H1 (cell line): Measurements from ENCODE around the gene GALNTL6. TPM values are rescaled to one million over a fixed set of nuclear protein-coding genes. Genes with fewer than 3 reads are reported as not detected.

ENCODE experiments used
- CTCF ChIA-PET: fragments of 300-600 bp; sonication (Branson Sonifier 250); formaldehyde crosslinking; loops from one replicate; lab custom pipeline; 2021; ENCODE audit not compliant: partially characterized antibody; lab: Charles Lee
- POLR2A ChIA-PET: fragments of 300-600 bp; sonication (Branson Sonifier 250); formaldehyde crosslinking; loops from one replicate; lab custom pipeline; 2021; ENCODE audit warnings: inconsistent platforms; ENCODE audit not compliant: partially characterized antibody; lab: Charles Lee
- DNase-seq, 2 experiments: peaks; one replicate each; pipeline versions ENCODE4 v3.0.0 to v3.0.0-alpha.2; 2010 to 2022; ENCODE audit warnings: low spot score in 2 of 2, low read depth in 1 of 2, mixed read lengths in 1 of 2
- FAIRE-seq: peaks from 2 replicates; lab custom pipeline; 2011; peaks lifted over from hg19 to GRCh38; lab: Jason Lieb, UNC
- H2AFZ ChIP-seq: 2 replicates; pipeline ENCODE4 v1.8.1; 2012; ENCODE audit warnings: low read length, inconsistent platforms
- H2AK5ac ChIP-seq: 2 replicates; pipeline ENCODE4 v1.6.1; 2013; ENCODE audit warnings: low read depth, low read length
- H2BK120ac ChIP-seq: replicated peaks from 2 replicates; pipeline ENCODE3; 2013; ENCODE audit warnings: low read depth, low read length, inconsistent platforms
- H2BK12ac ChIP-seq: 2 replicates; pipeline ENCODE4 v1.6.1; 2013; ENCODE audit warnings: low read depth, low read length
- H2BK15ac ChIP-seq: 2 replicates; pipeline ENCODE4 v1.6.1; 2013; ENCODE audit warnings: low read length
- H2BK20ac ChIP-seq: 2 replicates; pipeline ENCODE4 v1.6.1; 2013; ENCODE audit warnings: low read length
- H2BK5ac ChIP-seq: 2 replicates; pipeline ENCODE4 v1.6.1; 2013; ENCODE audit warnings: low read depth, low read length
- H3K14ac ChIP-seq: 2 replicates; pipeline ENCODE4 v1.6.1; 2013; ENCODE audit warnings: inconsistent platforms; ENCODE audit not compliant: insufficient read length
- H3K18ac ChIP-seq: 2 replicates; pipeline ENCODE4 v1.6.1; 2013; ENCODE audit warnings: low read length; ENCODE audit errors: extremely low read depth
- H3K23ac ChIP-seq: 2 replicates; pipeline ENCODE4 v1.6.1; 2013; ENCODE audit warnings: inconsistent platforms; ENCODE audit not compliant: insufficient read length
- H3K23me2 ChIP-seq: 2 replicates; pipeline ENCODE4 v1.6.1; 2013; ENCODE audit warnings: low read depth, low read length
- H3K27ac ChIP-seq: 2 replicates; pipeline ENCODE4 v1.6.1; 2011; ENCODE audit warnings: low read depth, low read length, inconsistent platforms
- H3K27me3 ChIP-seq, 4 experiments: replicated peaks in 1 of 4; 1 replicate in 1 of 4; 2 replicates in 3 of 4; pipeline versions ENCODE4 v1.6.1 to v1.8.1; 2011 to 2013; ENCODE audit warnings: low read length in 3 of 4, mild to moderate bottlenecking in 3 of 4, inconsistent platforms in 2 of 4, mixed read lengths in 2 of 4, moderate library complexity in 1 of 4; ENCODE audit not compliant: control insufficient read depth in 3 of 4, insufficient read depth in 3 of 4; ENCODE audit errors: extremely low read depth in 1 of 4
- H3K36me3 ChIP-seq, 4 experiments: 2 replicates each; pipeline versions ENCODE4 v1.6.1 to v1.8.1; 2011 to 2013; ENCODE audit warnings: mild to moderate bottlenecking in 4 of 4, low read length in 3 of 4, moderate library complexity in 2 of 4, control low read depth in 1 of 4, inconsistent platforms in 1 of 4; ENCODE audit not compliant: insufficient read depth in 4 of 4, control insufficient read depth in 2 of 4
- H3K4ac ChIP-seq: replicated peaks from 2 replicates; pipeline ENCODE3; 2013; ENCODE audit warnings: low read length, low read depth, mixed read lengths, inconsistent platforms; ENCODE audit not compliant: insufficient read length
- H3K4me1 ChIP-seq, 4 experiments: replicated peaks in 1 of 4; 1 replicate in 1 of 4; 2 replicates in 3 of 4; pipeline versions ENCODE4 v1.6.1 to v1.8.1; 2011 to 2013; ENCODE audit warnings: low read length in 3 of 4, inconsistent platforms in 2 of 4, mixed read lengths in 1 of 4; ENCODE audit not compliant: insufficient read depth in 4 of 4, control insufficient read depth in 3 of 4
- H3K4me2 ChIP-seq, 2 experiments: 2 replicates each; pipeline versions ENCODE4 v1.6.1 to v1.8.1; 2011 to 2013; ENCODE audit warnings: low read depth in 2 of 2, low read length in 2 of 2, control low read depth in 1 of 2, inconsistent platforms in 1 of 2, mild to moderate bottlenecking in 1 of 2; ENCODE audit not compliant: insufficient read depth in 1 of 2
- H3K4me3 ChIP-seq, 4 experiments: fragments of 200-600, 300-600 bp in 1 of 4; sonication (generic), shearing (Covaris generic), sonication (Bioruptor Twin) in 1 of 4; 2 replicates each; pipeline versions ENCODE4 v1.5.1 to v1.8.1; 2011 to 2016; ENCODE audit warnings: low read length in 4 of 4, low read depth in 3 of 4, control low read depth in 2 of 4, inconsistent platforms in 2 of 4, mild to moderate bottlenecking in 2 of 4, mixed read lengths in 1 of 4, moderate library complexity in 1 of 4; ENCODE audit not compliant: insufficient read depth in 2 of 4; ENCODE audit errors: extremely low read depth in 1 of 4
- H3K56ac ChIP-seq: replicated peaks from 2 replicates; pipeline ENCODE3; 2013; ENCODE audit warnings: low read depth, mild to moderate bottlenecking, mixed read lengths, low read length, inconsistent platforms; ENCODE audit not compliant: insufficient read length
- H3K79me1 ChIP-seq: 2 replicates; pipeline ENCODE4 v1.6.1; 2013; ENCODE audit warnings: low read depth, low read length, control low read depth
- H3K79me2 ChIP-seq, 2 experiments: 2 replicates each; pipeline versions ENCODE4 v1.6.1 to v1.8.1; 2012 to 2013; ENCODE audit warnings: low read length in 2 of 2, mild to moderate bottlenecking in 2 of 2, inconsistent platforms in 1 of 2; ENCODE audit not compliant: insufficient read depth in 2 of 2, control insufficient read depth in 1 of 2
- H3K9ac ChIP-seq, 4 experiments: replicated peaks in 1 of 4; 1 replicate in 1 of 4; 2 replicates in 3 of 4; pipeline versions ENCODE4 v1.6.1 to v1.8.1; 2011 to 2013; ENCODE audit warnings: low read depth in 3 of 4, low read length in 3 of 4, control low read depth in 2 of 4, mild to moderate bottlenecking in 2 of 4, moderate library complexity in 2 of 4, inconsistent platforms in 1 of 4; ENCODE audit errors: extremely low read depth in 1 of 4
- H3K9me3 ChIP-seq, 2 experiments: 2 replicates each; pipeline versions ENCODE4 v1.6.1 to v1.8.1; 2012 to 2013; ENCODE audit warnings: mild to moderate bottlenecking in 2 of 2, moderate library complexity in 2 of 2, control low read depth in 1 of 2, inconsistent platforms in 1 of 2, low read depth in 1 of 2, low read length in 1 of 2, mixed read lengths in 1 of 2; ENCODE audit not compliant: insufficient read depth in 2 of 2
- H4K20me1 ChIP-seq, 2 experiments: replicated peaks in 1 of 2; 2 replicates each; pipeline versions ENCODE3 to v1.8.1; 2011 to 2013; ENCODE audit warnings: inconsistent platforms in 2 of 2, low read length in 2 of 2, mild to moderate bottlenecking in 1 of 2; ENCODE audit not compliant: insufficient read depth in 2 of 2, control insufficient read depth in 1 of 2
- H4K5ac ChIP-seq: 2 replicates; pipeline ENCODE4 v1.6.1; 2013; ENCODE audit warnings: low read length, low read depth, mixed read lengths, inconsistent platforms; ENCODE audit not compliant: insufficient read length
- H4K8ac ChIP-seq: 2 replicates; pipeline ENCODE4 v1.8.0; 2013; ENCODE audit warnings: mild to moderate bottlenecking, moderate library complexity, low read length, inconsistent platforms; ENCODE audit not compliant: insufficient read depth; ENCODE audit errors: extremely low read depth
- H4K91ac ChIP-seq: replicated peaks from 2 replicates; pipeline ENCODE3; 2013; ENCODE audit warnings: low read length, mixed read lengths, inconsistent platforms; ENCODE audit not compliant: insufficient read length
- CBX5 ChIP-seq: fragments of 300-800, 300-1000 bp; sonication (generic); IDR thresholded peaks from 2 replicates; pipeline ENCODE4 v1.7.1; 2016; ENCODE audit warnings: antibody characterized with exemption, low read length, low read depth
- CBX8 ChIP-seq: fragments of 300-800, 300-1000 bp; sonication (generic); IDR thresholded peaks from 2 replicates; pipeline ENCODE4 v1.7.1; 2016; ENCODE audit warnings: low read depth, low read length, borderline replicate concordance
- FOSL1 ChIP-seq: IDR thresholded peaks from 2 replicates; pipeline ENCODE4 v1.6.1; 2011; ENCODE audit warnings: mild to moderate bottlenecking, low read depth, low read length, moderate library complexity; ENCODE audit not compliant: insufficient read depth
- HDAC2 ChIP-seq, 2 experiments: fragments of 300-600 bp in 1 of 2; sonication (generic) in 1 of 2; IDR thresholded peaks; 2 replicates each; pipeline ENCODE4 v1.6.1; 2011 to 2012; ENCODE audit warnings: low read depth in 2 of 2, low read length in 2 of 2, mild to moderate bottlenecking in 2 of 2, moderate library complexity in 2 of 2, borderline replicate concordance in 1 of 2, inconsistent platforms in 1 of 2
- KDM1A ChIP-seq: fragments of 200-600, 300-600 bp; sonication (generic); IDR thresholded peaks from 2 replicates; pipeline ENCODE4 v1.7.1; 2016; ENCODE audit warnings: mild to moderate bottlenecking, low read length, borderline replicate concordance
- MAFK ChIP-seq: IDR thresholded peaks from 2 replicates; pipeline ENCODE4 v1.6.1; 2012; ENCODE audit warnings: low read depth, mild to moderate bottlenecking, improper control_type of control experiment, low read length
- RBBP5 ChIP-seq: IDR thresholded peaks from 2 replicates; pipeline ENCODE4 v1.7.1; 2012; ENCODE audit warnings: low read depth, mild to moderate bottlenecking, inconsistent platforms, low read length, moderate library complexity, borderline replicate concordance
- RFX5 ChIP-seq: IDR thresholded peaks from 2 replicates; pipeline ENCODE4 v1.6.1; 2011; ENCODE audit warnings: low read depth, low read length, improper control_type of control experiment, borderline replicate concordance
- SP4 ChIP-seq: IDR thresholded peaks from 2 replicates; pipeline ENCODE4 v1.6.1; 2012; ENCODE audit warnings: low read length, inconsistent platforms
- TBP ChIP-seq: IDR thresholded peaks from 2 replicates; pipeline ENCODE4 v1.6.1; 2011; ENCODE audit warnings: low read depth, low read length, improper control_type of control experiment
- TCF12 ChIP-seq: IDR thresholded peaks from 2 replicates; pipeline ENCODE4 v1.6.1; 2011; ENCODE audit warnings: low read depth, mild to moderate bottlenecking, low read length
- TEAD4 ChIP-seq: IDR thresholded peaks from 2 replicates; pipeline ENCODE4 v1.6.1; 2012; ENCODE audit warnings: low read depth, low read length, inconsistent platforms, mixed read lengths
- YY1 ChIP-seq: IDR thresholded peaks from 2 replicates; pipeline ENCODE4 v1.6.1; 2011; ENCODE audit warnings: low read depth, mild to moderate bottlenecking, low read length
- WGBS, 2 experiments: shearing (Covaris generic) in 1 of 2; methylation state at CpG; one replicate each; pipeline versions ENCODE4 v1.1.6 to v1.1.7; 2013 to 2015; ENCODE audit warnings: low lambda C conversion rate in 2 of 2, mixed read lengths in 2 of 2, inconsistent platforms in 1 of 2, low coverage in 1 of 2, missing lambda C conversion rate in 1 of 2; ENCODE audit not compliant: insufficient replicate concordance in 2 of 2, insufficient coverage in 1 of 2, insufficient read length in 1 of 2; ENCODE audit errors: extremely low coverage in 1 of 2, missing lambda C conversion rate in 1 of 2; 5-methylcytosine and 5-hydroxymethylcytosine counted together
- polyA plus RNA-seq, 7 experiments: library from polyadenylated mRNA; depleted of rRNA in 3 of 7; stranded (reverse) in 5 of 7; unstranded in 2 of 7; fragments of >200 nt in 5 of 7; fragments of 200-250 nt in 2 of 7; gene quantifications; 1 replicate in 5 of 7; 2 replicates in 1 of 7; 4 replicates in 1 of 7; pipeline versions ENCODE4 v1.2.1 to v1.2.3, GENCODE V29; 2011 to 2013; ENCODE audit warnings: missing spikeins in 2 of 7, mixed read lengths in 2 of 7
- total RNA-seq: library from RNA; stranded (reverse); fragmentation: NEBNext Ultra II Directional; extraction: Animal tissue kit (Norgen Biotek cat#: 25700); gene quantifications from 2 replicates; pipeline ENCODE4 v1.2.1, GENCODE V29; 2021

GALNTL6 gene
- total and polyA plus RNA-seq, 2 of the 8 experiments (the other 6 are each of a cell fraction or from before 2014, with no cell fraction given) = 0.03 to 0.32 TPM

DNA sequence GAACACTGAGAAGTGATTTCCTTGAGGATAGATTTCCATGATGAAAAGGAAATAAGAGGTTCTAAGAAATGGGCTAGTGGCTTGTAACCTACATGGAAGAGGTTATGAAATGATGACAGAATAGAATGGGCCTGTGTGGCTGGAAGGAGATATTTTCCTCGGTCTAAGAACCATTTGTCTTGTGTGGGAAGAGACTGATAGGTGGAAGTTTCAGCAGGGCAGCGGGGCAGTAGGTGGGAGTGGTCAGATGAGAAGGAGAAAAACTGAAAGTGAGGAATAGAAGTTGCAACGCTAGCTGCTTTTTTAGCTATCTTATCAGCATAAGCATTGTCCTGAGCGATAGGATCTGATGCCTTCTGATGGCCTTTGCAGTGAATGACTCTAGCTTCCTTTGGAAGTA lies 1144.0 kb downstream of the GALNTL6 start:
- CTCF ChIA-PET = interaction anchor here (1.2 kb wide), 1 partner anchor 57 kb away, joined by 3 read pairs; no protein-coding TSS in a partner anchor
- FAIRE-seq = no peak

More for the DNA sequence above, 1144.0 kb downstream of the GALNTL6 start:
- Histone ChIP-seq H4K8ac (no peak overlapping the region), H3K14ac (no peak overlapping the region), H3K4ac (no peak overlapping the region), H3K36me3 (no peaks in the 10 kb centered on the region), H2BK120ac (no peak overlapping the region), H2BK15ac (no peak overlapping the region), H2AK5ac (no peak overlapping the region), H3K27me3 (no peaks in the 10 kb centered on the region), H3K79me2 (no peaks in the 10 kb centered on the region), H2BK5ac (no peak overlapping the region), H3K79me1 (no peaks in the 10 kb centered on the region), H3K9me3 (no peaks in the 10 kb centered on the region), H2AFZ (no peak overlapping the region), H3K23ac (no peak overlapping the region), H3K27ac (no peak overlapping the region), H3K4me1 (no peaks in the 10 kb centered on the region), H3K23me2 (no peaks in the 10 kb centered on the region), H4K5ac (no peak overlapping the region), H4K91ac (no peak overlapping the region), H3K4me3 (no peak overlapping the region), H2BK20ac (no peak overlapping the region), H3K18ac (no peak overlapping the region), H2BK12ac (no peak overlapping the region), H4K20me1 (no peaks in the 10 kb centered on the region), H3K4me2 (no peak overlapping the region), H3K56ac (no peak overlapping the region), H3K9ac (no peak overlapping the region)
- WGBS, 2 experiments = 92% methylated on average over 4 of the region's 4 CpGs; no CpG with 5 or more reads in 1 of the 2 experiments
- TF ChIP-seq SP4 = no peak
- TF ChIP-seq RFX5 = no peak
- TF ChIP-seq CBX5 = no peak
- TF ChIP-seq TCF12 = no peak
- no peak for TF ChIP-seq CBX8
- no peak for TF ChIP-seq FOSL1
- TF ChIP-seq RBBP5 = no peak
- TF ChIP-seq YY1 = no peak
- no peak for TF ChIP-seq HDAC2 (IDR thresholded peaks at IDR 0.05; ENCODE audit: borderline replicate concordance in 1 of 2, low read depth in 2 of 2, low read length in 2 of 2)
- TF ChIP-seq TEAD4 = no peak
- no peak for TF ChIP-seq TBP
- no peak for TF ChIP-seq KDM1A
- TF ChIP-seq MAFK = no peak
- POLR2A ChIA-PET = no interaction called here
- DNase-seq = no peak
